Esophagus squamous epithelium (tissue), 5 donors: ENCODE measurements around the gene INSIG2. TPM values are rescaled to one million over a fixed set of nuclear protein-coding genes. Genes with fewer than 3 reads are reported as not detected.
A peak's percentile ranks its signal among the peaks of the same experiment; 100 is the strongest.

Experiments used
- DNase-seq: peaks from one replicate; lab custom pipeline; 2025; lab: John Stamatoyannopoulos, UW
- H3K27ac ChIP-seq, 4 donors: fragments of 200-600 bp; sonication (generic); one replicate each; pipeline ENCODE4 v1.5.1; 2016 to 2019; ENCODE audit warnings: mild to moderate bottlenecking in 1 of 4
- H3K27me3 ChIP-seq, 4 donors: fragments of 200-600 bp; sonication (generic); 1 replicate in 3 of 4; 2 replicates in 1 of 4; pipeline versions ENCODE4 v1.5.1 to v1.6.0; 2017 to 2021; ENCODE audit warnings: antibody characterized with exemption in 1 of 4
- H3K36me3 ChIP-seq, 3 donors: fragments of 200-600 bp; sonication (generic); one replicate each; pipeline ENCODE4 v1.5.1; 2016 to 2019
- H3K4me1 ChIP-seq, 3 donors: fragments of 200-600 bp; sonication (generic); one replicate each; pipeline ENCODE4 v1.5.1; 2017 to 2019
- H3K4me3 ChIP-seq, 4 donors: fragments of 200-600 bp; sonication (generic); 1 replicate in 3 of 4; 2 replicates in 1 of 4; pipeline ENCODE4 v1.5.1; 2016 to 2019; ENCODE audit warnings: mild to moderate bottlenecking in 2 of 4, moderate library complexity in 1 of 4
- H3K9me3 ChIP-seq, 3 donors: fragments of 200-600 bp; sonication (generic); one replicate each; pipeline ENCODE4 v1.5.1; 2016 to 2019
- CTCF ChIP-seq, 6 experiments: fragments of 450-650 bp in 4 of 6; fragments of 200-600 bp in 2 of 6; sonication (generic) in 2 of 6; IDR thresholded peaks; one replicate each; pipeline ENCODE4 v1.5.1; 2016 to 2019; ENCODE audit warnings: antibody characterized with exemption in 6 of 6, mild to moderate bottlenecking in 4 of 6, moderate library complexity in 4 of 6
- POLR2A ChIP-seq, 4 donors: fragments of 450-650 bp; IDR thresholded peaks; one replicate each; pipeline ENCODE4 v1.6.1; 2017; ENCODE audit warnings: antibody characterized with exemption in 4 of 4, mild to moderate bottlenecking in 4 of 4, moderate library complexity in 3 of 4
- WGBS, 2 donors: methylation state at CpG; one replicate each; pipeline ENCODE4 v1.1.5; 2018; 5-methylcytosine and 5-hydroxymethylcytosine counted together
- intact Hi-C: fragments of 100-400 bp; cut with DNase I; formaldehyde crosslinking; loops from one replicate; pipeline ENCODE4 v1.15.0; 2022
- total RNA-seq, 4 donors: library from RNA; depleted of rRNA; stranded (reverse); fragments of >200 nt; gene quantifications; one replicate each; pipeline ENCODE4 v1.1.0, GENCODE V29; 2016
- donor health status: DM: yes; HTN: yes; CAD: no.

Gene INSIG2
- total RNA-seq, 4 donors from 2014 or later: 2.5 to 10.1 (median 6.5) TPM

DNA sequence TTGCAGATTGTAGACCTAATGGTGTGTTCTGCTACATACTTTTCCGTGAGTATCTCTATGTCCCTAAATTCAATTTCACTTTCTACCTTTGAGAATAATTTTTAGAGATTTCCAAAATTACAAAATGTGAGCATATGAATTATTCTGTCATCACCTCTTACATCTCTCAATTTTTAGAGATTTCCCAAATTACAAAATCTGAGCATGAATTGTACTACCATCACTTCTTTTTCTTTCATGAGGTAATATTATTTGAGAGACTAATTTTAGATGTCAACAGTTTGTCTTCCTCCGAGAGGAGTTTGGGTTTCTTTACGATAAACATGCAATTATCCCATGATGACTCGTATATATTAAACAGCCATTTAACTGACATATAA, 32.1 kb downstream of the INSIG2 start:
- TF ChIP-seq POLR2A (IDR thresholded peaks at IDR 0.05) (no peak), CTCF (IDR thresholded peaks at IDR 0.05) (no peak)
- H3K4me3 ChIP-seq: no peak overlapping the region
- no peak for DNase-seq
- 77 to 78% methylated on average over 4 of the region's 4 CpGs for WGBS, 2 donors
- intact Hi-C loops: no loop called here
- H3K27ac ChIP-seq: no peak overlapping the region
- H3K36me3 ChIP-seq: no peaks in the 10 kb centered on the region
- no peaks in the 10 kb centered on the region for H3K27me3 ChIP-seq
- H3K9me3 ChIP-seq: no peaks in the 10 kb centered on the region
- peaks cover 0 to 21% (median 9%) of the 10 kb centered on the region in 3 donors for H3K4me1 ChIP-seq

- Histone ChIP-seq H3K27me3 (no peaks in the 10 kb centered on the region), H3K27ac (no peak overlapping the region), H3K4me3 (no peak overlapping the region), H3K36me3 (no peaks in the 10 kb centered on the region), H3K4me1 (peaks cover 0 to 21% (median 9%) of the 10 kb centered on the region in 3 donors), H3K9me3 (no peaks in the 10 kb centered on the region)
- TF ChIP-seq POLR2A (IDR thresholded peaks at IDR 0.05) (no peak), CTCF (IDR thresholded peaks at IDR 0.05) (no peak)
- no peak for DNase-seq
- intact Hi-C loops: no loop called here
Measured at GRCh38 chr2:118121101-118121500, 32.8 kb downstream of the INSIG2 start.

DNA sequence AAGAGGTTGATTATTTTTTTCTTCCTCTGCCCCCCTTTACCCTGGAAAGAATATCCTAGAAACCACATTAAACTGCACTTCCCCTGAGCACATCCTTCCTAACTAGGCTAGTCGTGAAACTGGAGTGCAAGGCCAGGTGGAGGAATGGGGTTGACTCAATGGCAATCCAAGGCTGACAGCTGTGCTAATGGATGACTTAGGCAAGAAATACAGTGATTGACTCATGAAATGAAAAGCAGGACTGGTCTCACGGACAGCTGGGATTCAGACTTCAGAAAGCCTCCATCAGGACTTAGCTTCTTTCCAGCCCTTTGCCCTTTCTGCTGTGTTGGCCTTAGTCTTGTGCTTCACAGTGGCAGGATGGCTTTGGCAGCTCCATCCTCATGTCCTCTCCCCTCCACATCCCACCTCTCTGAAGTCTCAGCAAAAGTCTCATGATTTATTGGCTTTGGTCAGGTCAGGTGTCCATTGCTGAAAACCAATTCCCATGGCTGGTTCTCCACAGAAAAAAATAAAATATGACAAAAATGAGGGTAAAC, 33.8 kb downstream of the INSIG2 start:
- intact Hi-C loops: no loop called here
- no peak overlapping the region for H3K4me3 ChIP-seq
- no peaks in the 10 kb centered on the region for H3K9me3 ChIP-seq
- no peaks in the 10 kb centered on the region for H3K27me3 ChIP-seq
- no peaks in the 10 kb centered on the region for H3K36me3 ChIP-seq
- TF ChIP-seq CTCF (IDR thresholded peaks at IDR 0.05): no peak
- no peak for TF ChIP-seq POLR2A (IDR thresholded peaks at IDR 0.05)
- DNase-seq: no peak
- WGBS, 2 donors: 31 to 48% methylated on average over 2 of the region's 2 CpGs
- H3K27ac ChIP-seq: peak overlapping the region in 1 of 4 donors; percentile 17
- H3K4me1 ChIP-seq: peaks cover 0 to 21% (median 9%) of the 10 kb centered on the region in 3 donors

GRCh38 chr2:118122594-118123281, 34.5 kb downstream of the INSIG2 start:
- H3K36me3 ChIP-seq: no peaks in the 10 kb centered on the region
- intact Hi-C loops: no loop called here
- DNase-seq: no peak
- H3K27ac ChIP-seq: peak overlapping the region in 2 of 4 donors; percentile 3 to 55
- peaks cover 0 to 21% (median 9%) of the 10 kb centered on the region in 3 donors for H3K4me1 ChIP-seq
- TF ChIP-seq POLR2A (IDR thresholded peaks at IDR 0.05) (no peak), CTCF (IDR thresholded peaks at IDR 0.05) (no peak)
- 44 to 80% methylated on average over 2 of the region's 2 CpGs for WGBS, 2 donors
- peaks cover 0 to 1% (median 0%) of the 10 kb centered on the region in 4 donors for H3K27me3 ChIP-seq
- H3K9me3 ChIP-seq: no peaks in the 10 kb centered on the region
- no peak overlapping the region for H3K4me3 ChIP-seq

GRCh38 chr2:118123561-118124232, 35.4 kb downstream of the INSIG2 start:
- Histone ChIP-seq H3K4me1 (peaks cover 0 to 21% (median 9%) of the 10 kb centered on the region in 3 donors), H3K9me3 (no peaks in the 10 kb centered on the region), H3K27me3 (peaks cover 0 to 9% (median 0%) of the 10 kb centered on the region in 4 donors), H3K4me3 (no peak overlapping the region), H3K36me3 (no peaks in the 10 kb centered on the region), H3K27ac (peak overlapping the region in 3 of 4 donors; percentile 3 to 61 (median 55))
- no peak for DNase-seq
- WGBS, 2 donors: 27 to 34% methylated on average over 3 of the region's 3 CpGs
- no peak for TF ChIP-seq POLR2A (IDR thresholded peaks at IDR 0.05)
- TF ChIP-seq CTCF (IDR thresholded peaks at IDR 0.05): no peak
- intact Hi-C loops: no loop called here
